T-helper 1 cell treated with Interleukin-12 subunit alpha and Interleukin-12 subunit beta and Interleukin-4 antibody, amounts not matched to agents 30 μg/mL and 1 μg/mL, for 36 hours (primary cell): ENCODE measurements around the gene ATL2.
"Not testable (repeated sequence)": the region's sequence is repeated elsewhere in the genome, so short reads cannot be mapped to it uniquely, and the experiment has no call there.

ENCODE experiments used
- H3K27ac Mint-ChIP-seq: one replicate; pipeline ENCODE4 v1.8.0; 2021; ENCODE audit warnings: mild to moderate bottlenecking, mixed read lengths
- H3K27me3 Mint-ChIP-seq: one replicate; pipeline ENCODE4 v1.8.0; 2021; ENCODE audit warnings: low read depth, mixed read lengths
- H3K36me3 Mint-ChIP-seq: one replicate; pipeline ENCODE4 v1.8.0; 2021; ENCODE audit warnings: low read depth, mixed read lengths
- H3K4me1 Mint-ChIP-seq: one replicate; pipeline ENCODE4 v1.8.0; 2021; ENCODE audit warnings: low read depth, mixed read lengths
- H3K4me3 Mint-ChIP-seq: one replicate; pipeline ENCODE4 v1.8.0; 2021; ENCODE audit warnings: mild to moderate bottlenecking, moderate library complexity, mixed read lengths
- H3K9me3 Mint-ChIP-seq: one replicate; pipeline ENCODE4 v1.8.0; 2021; ENCODE audit warnings: mixed read lengths

The ATL2 gene

GRCh38 chr2:38406597-38407110 is 29.6 kb upstream of the ATL2 start:
- no peak overlapping the region for H3K4me3 Mint-ChIP-seq

GRCh38 chr2:38405917-38406596 is 29.0 kb upstream of the ATL2 start:
- no peak overlapping the region for H3K27ac Mint-ChIP-seq
- H3K4me1 Mint-ChIP-seq = peaks cover 3% of the 10 kb centered on the region
- peaks cover 10% of the 10 kb centered on the region for H3K27me3 Mint-ChIP-seq
- no peaks in the 10 kb centered on the region for H3K9me3 Mint-ChIP-seq
- H3K36me3 Mint-ChIP-seq = no peaks in the 10 kb centered on the region
- no peak overlapping the region for H3K4me3 Mint-ChIP-seq

More at GRCh38 chr2:38406597-38407110, 29.6 kb upstream of the ATL2 start:
- no peaks in the 10 kb centered on the region for H3K36me3 Mint-ChIP-seq
- no peak overlapping the region for H3K27ac Mint-ChIP-seq
- peaks cover 3% of the 10 kb centered on the region for H3K4me1 Mint-ChIP-seq
- H3K27me3 Mint-ChIP-seq = peaks cover 10% of the 10 kb centered on the region
- no peaks in the 10 kb centered on the region for H3K9me3 Mint-ChIP-seq

GRCh38 chr2:38400513-38400912 is 23.4 kb upstream of the ATL2 start:
- Mint-ChIP-seq H3K27ac (no peak overlapping the region), H3K4me3 (no peak overlapping the region), H3K27me3 (peaks cover 3% of the 10 kb centered on the region), H3K4me1 (no peaks in the 10 kb centered on the region), H3K9me3 (no peaks in the 10 kb centered on the region), H3K36me3 (no peaks in the 10 kb centered on the region)

GRCh38 chr2:38398739-38399138 is 21.7 kb upstream of the ATL2 start:
- no peak overlapping the region for H3K4me3 Mint-ChIP-seq
- H3K36me3 Mint-ChIP-seq = no peaks in the 10 kb centered on the region
- no peak overlapping the region for H3K27ac Mint-ChIP-seq
- peaks cover 5% of the 10 kb centered on the region for H3K27me3 Mint-ChIP-seq
- peaks cover 10% of the 10 kb centered on the region for H3K4me1 Mint-ChIP-seq
- no peaks in the 10 kb centered on the region for H3K9me3 Mint-ChIP-seq

- Mint-ChIP-seq H3K27ac (no peak overlapping the region), H3K36me3 (no peaks in the 10 kb centered on the region), H3K4me3 (no peak overlapping the region), H3K4me1 (peaks cover 10% of the 10 kb centered on the region), H3K27me3 (peaks cover 11% of the 10 kb centered on the region), H3K9me3 (no peaks in the 10 kb centered on the region)
Observed at GRCh38 chr2:38394903-38395341, 17.8 kb upstream of the ATL2 start.

- Mint-ChIP-seq H3K36me3 (no peaks in the 10 kb centered on the region), H3K27me3 (peaks cover 11% of the 10 kb centered on the region), H3K9me3 (no peaks in the 10 kb centered on the region), H3K4me3 (no peak overlapping the region), H3K27ac (no peak overlapping the region), H3K4me1 (peaks cover 12% of the 10 kb centered on the region)
Observed at GRCh38 chr2:38394041-38394440, 17.0 kb upstream of the ATL2 start.

GRCh38 chr2:38390947-38391346 is 13.9 kb upstream of the ATL2 start:
- H3K4me1 Mint-ChIP-seq = peaks cover 27% of the 10 kb centered on the region
- no peak overlapping the region for H3K4me3 Mint-ChIP-seq
- no peaks in the 10 kb centered on the region for H3K36me3 Mint-ChIP-seq
- H3K27ac Mint-ChIP-seq = no peak overlapping the region
- H3K27me3 Mint-ChIP-seq = peaks cover 11% of the 10 kb centered on the region
- H3K9me3 Mint-ChIP-seq = no peaks in the 10 kb centered on the region

GRCh38 chr2:38387887-38388286 is 10.8 kb upstream of the ATL2 start:
- H3K4me1 Mint-ChIP-seq = peaks cover 18% of the 10 kb centered on the region
- peaks cover 6% of the 10 kb centered on the region for H3K27me3 Mint-ChIP-seq
- peak overlapping the region; percentile 45 for H3K27ac Mint-ChIP-seq
- H3K9me3 Mint-ChIP-seq = no peaks in the 10 kb centered on the region
- H3K4me3 Mint-ChIP-seq = peak overlapping the region; percentile 7
- H3K36me3 Mint-ChIP-seq = no peaks in the 10 kb centered on the region

- Mint-ChIP-seq H3K4me1 (peaks cover 18% of the 10 kb centered on the region), H3K27me3 (peaks cover 6% of the 10 kb centered on the region), H3K27ac (no peak overlapping the region)
Observed at GRCh38 chr2:38386821-38387220, 9.7 kb upstream of the ATL2 start.

GRCh38 chr2:38386377-38386776 is 9.3 kb upstream of the ATL2 start:
- Mint-ChIP-seq H3K27me3 (peaks cover 6% of the 10 kb centered on the region), H3K9me3 (no peaks in the 10 kb centered on the region), H3K4me1 (peaks cover 19% of the 10 kb centered on the region), H3K36me3 (no peaks in the 10 kb centered on the region), H3K27ac (peak overlapping the region; percentile 9), H3K4me3 (no peak overlapping the region)

More at GRCh38 chr2:38386821-38387220, 9.7 kb upstream of the ATL2 start:
- Mint-ChIP-seq H3K4me3 (no peak overlapping the region), H3K9me3 (no peaks in the 10 kb centered on the region), H3K36me3 (no peaks in the 10 kb centered on the region)

GRCh38 chr2:38384338-38384737 is 7.3 kb upstream of the ATL2 start:
- Mint-ChIP-seq H3K9me3 (no peaks in the 10 kb centered on the region), H3K27ac (no peak overlapping the region), H3K36me3 (no peaks in the 10 kb centered on the region), H3K4me1 (peaks cover 30% of the 10 kb centered on the region), H3K27me3 (no peaks in the 10 kb centered on the region), H3K4me3 (no peak overlapping the region)

GRCh38 chr2:38383741-38384140 is 6.7 kb upstream of the ATL2 start:
- H3K9me3 Mint-ChIP-seq, H3K4me3 Mint-ChIP-seq, H3K27ac Mint-ChIP-seq, H3K36me3 Mint-ChIP-seq, H3K27me3 Mint-ChIP-seq: not testable (repeated sequence)
- H3K4me1 Mint-ChIP-seq = peaks cover 27% of the 10 kb centered on the region

GRCh38 chr2:38381381-38382143 is 4.5 kb upstream of the ATL2 start:
- Mint-ChIP-seq H3K36me3 (no peaks in the 10 kb centered on the region), H3K4me3 (no peak overlapping the region), H3K4me1 (peaks cover 28% of the 10 kb centered on the region), H3K9me3 (no peaks in the 10 kb centered on the region), H3K27me3 (peaks cover 7% of the 10 kb centered on the region), H3K27ac (no peak overlapping the region)

- Mint-ChIP-seq H3K27me3 (peaks cover 7% of the 10 kb centered on the region), H3K4me3 (peak overlapping the region; percentile 49), H3K4me1 (peaks cover 32% of the 10 kb centered on the region)
Observed at GRCh38 chr2:38380397-38381130, 3.5 kb upstream of the ATL2 start.

More at GRCh38 chr2:38380397-38381130, 3.5 kb upstream of the ATL2 start:
- Mint-ChIP-seq H3K9me3 (no peaks in the 10 kb centered on the region), H3K36me3 (peaks cover 3% of the 10 kb centered on the region), H3K27ac (peak overlapping the region; percentile 32)
